ENCODE measurements around the gene STK32B. TPM values are rescaled to one million over a fixed set of nuclear protein-coding genes. Genes with fewer than 3 reads are reported as not detected.
A peak's percentile ranks its signal among the peaks of the same experiment; 100 is the strongest.

Gene STK32B
- total and polyA plus RNA-seq, 9 donors, result 3.8 to 12.5 (median 5.8) TPM

GRCh38 chr4:5040856-5041620 lies 10.2 kb upstream of the STK32B start:
- H3K4me1 ChIP-seq (ENCODE audit: control insufficient read depth, insufficient read depth, low read length), result peaks cover 50% of the 10 kb centered on the region
- no peak overlapping the region for H3K4me3 ChIP-seq (ENCODE audit: low read length)
- no peaks in the 10 kb centered on the region for H3K27me3 ChIP-seq (ENCODE audit: control insufficient read depth, insufficient read depth, low read length)
- H3K9me3 ChIP-seq (replicated peaks; ENCODE audit: control insufficient read depth, low read depth, low read length), result no peaks in the 10 kb centered on the region
- DNase-seq, result peak; percentile 92
- peak overlapping the region; percentile 53 for H3K27ac ChIP-seq (ENCODE audit: low read length)
- 17% methylated on average over 2 of the region's 9 CpGs for WGBS (ENCODE audit: insufficient coverage)
- no peaks in the 10 kb centered on the region for H3K36me3 ChIP-seq (ENCODE audit: control insufficient read depth, insufficient read depth, low read length)

GRCh38 chr4:5041699-5042098 lies 9.6 kb upstream of the STK32B start:
- peak; percentile 52 for DNase-seq
- Histone ChIP-seq H3K36me3 (ENCODE audit: control insufficient read depth, insufficient read depth, low read length) (no peaks in the 10 kb centered on the region), H3K4me1 (ENCODE audit: control insufficient read depth, insufficient read depth, low read length) (peaks cover 47% of the 10 kb centered on the region), H3K27me3 (ENCODE audit: control insufficient read depth, insufficient read depth, low read length) (no peaks in the 10 kb centered on the region), H3K9me3 (replicated peaks; ENCODE audit: control insufficient read depth, low read depth, low read length) (no peaks in the 10 kb centered on the region), H3K4me3 (ENCODE audit: low read length) (no peak overlapping the region), H3K27ac (ENCODE audit: low read length) (peak overlapping the region; percentile 53)
- WGBS (ENCODE audit: insufficient coverage), result 60% methylated on average over 1 of the region's 7 CpGs

- peaks cover 37% of the 10 kb centered on the region for H3K4me1 ChIP-seq (ENCODE audit: control insufficient read depth, insufficient read depth, low read length)
- no peak for DNase-seq
- 68% methylated on average over 4 of the region's 6 CpGs for WGBS (ENCODE audit: insufficient coverage)
- H3K27ac ChIP-seq (ENCODE audit: low read length), result no peak overlapping the region
- no peaks in the 10 kb centered on the region for H3K9me3 ChIP-seq (replicated peaks; ENCODE audit: control insufficient read depth, low read depth, low read length)
- H3K36me3 ChIP-seq (ENCODE audit: control insufficient read depth, insufficient read depth, low read length), result no peaks in the 10 kb centered on the region
- H3K27me3 ChIP-seq (ENCODE audit: control insufficient read depth, insufficient read depth, low read length), result no peaks in the 10 kb centered on the region
- no peak overlapping the region for H3K4me3 ChIP-seq (ENCODE audit: low read length)
These were observed 7.7 kb upstream of the STK32B start for GRCh38 chr4:5043579-5043978.

DNA sequence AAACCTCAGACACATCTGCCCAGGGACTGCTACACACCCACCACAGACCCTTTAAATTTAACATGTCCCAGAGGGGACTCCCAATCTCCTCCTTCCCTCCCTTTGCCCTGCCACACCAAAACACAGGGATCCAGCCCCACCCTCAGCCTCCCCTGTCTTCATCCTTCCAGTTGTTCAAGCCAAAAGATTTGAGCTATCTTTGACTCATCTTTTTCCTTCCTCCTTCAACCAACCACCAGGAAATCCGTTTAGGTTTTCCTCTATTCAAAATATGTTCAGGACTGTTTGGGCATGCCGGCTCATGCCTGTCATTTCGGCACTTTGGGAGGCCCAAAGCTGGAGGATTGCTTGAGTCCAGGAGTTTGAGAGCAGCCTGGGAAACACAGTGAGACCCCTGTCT lies 6.9 kb upstream of the STK32B start:
- Histone ChIP-seq H3K4me3 (ENCODE audit: low read length) (no peak overlapping the region), H3K4me1 (ENCODE audit: control insufficient read depth, insufficient read depth, low read length) (peaks cover 34% of the 10 kb centered on the region), H3K27me3 (ENCODE audit: control insufficient read depth, insufficient read depth, low read length) (no peaks in the 10 kb centered on the region), H3K36me3 (ENCODE audit: control insufficient read depth, insufficient read depth, low read length) (no peaks in the 10 kb centered on the region), H3K9me3 (replicated peaks; ENCODE audit: control insufficient read depth, low read depth, low read length) (no peaks in the 10 kb centered on the region), H3K27ac (ENCODE audit: low read length) (no peak overlapping the region)
- no peak for DNase-seq
- WGBS (ENCODE audit: insufficient coverage), result no CpG with 5 or more reads among the region's 3 CpGs

DNA sequence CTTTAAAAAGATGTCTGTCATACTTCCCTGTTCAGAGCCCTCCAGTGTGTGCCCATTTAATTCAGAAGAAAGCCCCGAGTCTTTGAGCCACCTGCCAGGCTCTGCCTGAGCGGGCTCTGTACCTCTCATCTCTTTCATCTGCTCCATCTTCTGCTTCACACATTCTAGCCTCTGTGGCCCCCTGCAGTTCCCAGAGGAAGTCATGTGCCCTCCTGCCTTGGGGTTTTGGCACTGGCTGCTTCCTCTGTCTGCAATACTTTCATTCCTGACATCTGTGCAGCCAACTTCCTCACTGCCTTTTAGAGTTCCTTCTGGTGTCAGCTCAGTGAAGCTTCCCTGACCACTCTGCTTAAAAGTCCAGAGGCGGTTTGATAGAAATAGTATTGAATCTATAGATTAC lies 6.2 kb upstream of the STK32B start:
- H3K27me3 ChIP-seq (ENCODE audit: control insufficient read depth, insufficient read depth, low read length), result no peaks in the 10 kb centered on the region
- no peaks in the 10 kb centered on the region for H3K9me3 ChIP-seq (replicated peaks; ENCODE audit: control insufficient read depth, low read depth, low read length)
- peaks cover 30% of the 10 kb centered on the region for H3K4me1 ChIP-seq (ENCODE audit: control insufficient read depth, insufficient read depth, low read length)
- peak; percentile 74 for DNase-seq
- H3K36me3 ChIP-seq (ENCODE audit: control insufficient read depth, insufficient read depth, low read length), result no peaks in the 10 kb centered on the region
- no peak overlapping the region for H3K27ac ChIP-seq (ENCODE audit: low read length)
- no peak overlapping the region for H3K4me3 ChIP-seq (ENCODE audit: low read length)
- WGBS (ENCODE audit: insufficient coverage), result 45% methylated on average over 2 of the region's 3 CpGs

DNA sequence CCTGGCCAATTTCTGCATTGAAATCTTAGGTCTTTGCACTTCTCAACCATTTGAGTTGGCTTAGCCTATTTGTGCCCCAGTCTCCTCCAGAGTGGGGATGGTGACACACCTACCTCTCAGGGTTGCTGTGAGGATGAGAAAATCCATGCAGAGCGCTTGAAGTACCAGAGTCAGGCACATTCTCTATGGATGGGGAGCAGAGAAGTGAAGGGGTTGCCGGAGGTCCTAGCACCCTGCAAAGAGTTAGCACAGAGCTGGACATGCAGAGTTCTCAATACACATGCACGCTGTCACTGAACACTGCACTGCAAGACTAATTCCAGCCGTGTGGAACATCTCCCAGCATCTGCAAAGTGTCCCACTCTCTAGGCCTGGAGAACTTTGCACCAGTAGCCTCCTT lies 2.6 kb upstream of the STK32B start:
- no peaks in the 10 kb centered on the region for H3K36me3 ChIP-seq (ENCODE audit: control insufficient read depth, insufficient read depth, low read length)
- no peak for DNase-seq
- H3K27ac ChIP-seq (ENCODE audit: low read length), result no peak overlapping the region
- H3K4me3 ChIP-seq (ENCODE audit: low read length), result no peak overlapping the region
- peaks cover 15% of the 10 kb centered on the region for H3K27me3 ChIP-seq (ENCODE audit: control insufficient read depth, insufficient read depth, low read length)
- peaks cover 20% of the 10 kb centered on the region for H3K4me1 ChIP-seq (ENCODE audit: control insufficient read depth, insufficient read depth, low read length)
- WGBS (ENCODE audit: insufficient coverage), result 88% methylated on average over 4 of the region's 4 CpGs
- no peaks in the 10 kb centered on the region for H3K9me3 ChIP-seq (replicated peaks; ENCODE audit: control insufficient read depth, low read depth, low read length)

- no peaks in the 10 kb centered on the region for H3K9me3 ChIP-seq (replicated peaks; ENCODE audit: control insufficient read depth, low read depth, low read length)
- WGBS (ENCODE audit: insufficient coverage), result 0% methylated on average over 21 of the region's 36 CpGs
- peak; percentile 87 for DNase-seq
- peak overlapping the region; percentile 66 for H3K4me3 ChIP-seq (ENCODE audit: low read length)
- peak overlapping the region; percentile 47 for H3K27ac ChIP-seq (ENCODE audit: low read length)
- H3K36me3 ChIP-seq (ENCODE audit: control insufficient read depth, insufficient read depth, low read length), result no peaks in the 10 kb centered on the region
- H3K27me3 ChIP-seq (ENCODE audit: control insufficient read depth, insufficient read depth, low read length), result peaks cover 15% of the 10 kb centered on the region
- H3K4me1 ChIP-seq (ENCODE audit: control insufficient read depth, insufficient read depth, low read length), result peaks cover 13% of the 10 kb centered on the region
These were observed 581 bp upstream of the STK32B start for GRCh38 chr4:5050520-5051277.

- Histone ChIP-seq H3K27ac (ENCODE audit: low read length) (no peak overlapping the region), H3K4me3 (ENCODE audit: low read length) (peak overlapping the region; percentile 66), H3K36me3 (ENCODE audit: control insufficient read depth, insufficient read depth, low read length) (no peaks in the 10 kb centered on the region), H3K9me3 (replicated peaks; ENCODE audit: control insufficient read depth, low read depth, low read length) (no peaks in the 10 kb centered on the region), H3K27me3 (ENCODE audit: control insufficient read depth, insufficient read depth, low read length) (peaks cover 15% of the 10 kb centered on the region), H3K4me1 (ENCODE audit: control insufficient read depth, insufficient read depth, low read length) (peaks cover 13% of the 10 kb centered on the region)
- WGBS (ENCODE audit: insufficient coverage), result 17% methylated on average over 9 of the region's 18 CpGs
- peak; percentile 26 for DNase-seq
These were observed 973 bp downstream of the STK32B start for GRCh38 chr4:5052204-5052702.

- DNase-seq, result no peak
- Histone ChIP-seq H3K27me3 (ENCODE audit: control insufficient read depth, insufficient read depth, low read length) (peaks cover 15% of the 10 kb centered on the region), H3K4me3 (ENCODE audit: low read length) (peak overlapping the region; percentile 66), H3K9me3 (replicated peaks; ENCODE audit: control insufficient read depth, low read depth, low read length) (no peaks in the 10 kb centered on the region), H3K4me1 (ENCODE audit: control insufficient read depth, insufficient read depth, low read length) (peaks cover 13% of the 10 kb centered on the region), H3K27ac (ENCODE audit: low read length) (no peak overlapping the region), H3K36me3 (ENCODE audit: control insufficient read depth, insufficient read depth, low read length) (no peaks in the 10 kb centered on the region)
- 69% methylated on average over 5 of the region's 6 CpGs for WGBS (ENCODE audit: insufficient coverage)
These were observed 1.6 kb downstream of the STK32B start for GRCh38 chr4:5052726-5053425.

DNA sequence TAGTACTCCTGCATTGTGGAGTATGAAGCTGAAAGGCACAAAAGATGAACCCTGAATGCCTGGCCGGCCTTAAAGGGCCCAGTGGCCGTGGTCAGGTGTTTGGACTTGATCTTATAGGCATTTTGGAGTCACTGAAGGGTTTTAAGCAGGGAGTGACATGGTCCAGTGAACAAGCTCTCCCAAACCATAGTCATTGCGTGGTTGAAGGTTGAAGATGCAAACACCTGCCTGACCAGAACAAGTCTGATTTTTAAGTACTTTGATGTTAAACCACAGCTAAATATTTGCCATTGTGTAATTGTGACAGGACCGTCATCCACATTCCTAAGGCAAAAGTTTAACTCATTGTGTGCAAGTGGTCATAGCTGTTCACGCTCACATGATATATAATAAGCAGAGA lies 3.3 kb downstream of the STK32B start:
- no peak overlapping the region for H3K27ac ChIP-seq (ENCODE audit: low read length)
- H3K9me3 ChIP-seq (replicated peaks; ENCODE audit: control insufficient read depth, low read depth, low read length), result no peaks in the 10 kb centered on the region
- H3K27me3 ChIP-seq (ENCODE audit: control insufficient read depth, insufficient read depth, low read length), result peaks cover 15% of the 10 kb centered on the region
- peaks cover 13% of the 10 kb centered on the region for H3K4me1 ChIP-seq (ENCODE audit: control insufficient read depth, insufficient read depth, low read length)
- no peak for DNase-seq
- 90% methylated on average over 2 of the region's 5 CpGs for WGBS (ENCODE audit: insufficient coverage)
- H3K36me3 ChIP-seq (ENCODE audit: control insufficient read depth, insufficient read depth, low read length), result no peaks in the 10 kb centered on the region
- no peak overlapping the region for H3K4me3 ChIP-seq (ENCODE audit: low read length)

Measured in muscle of leg (tissue), 11 donors.